ENCODE measurements around the gene SERPINA1. TPM values are rescaled to one million over a fixed set of nuclear protein-coding genes. Genes with fewer than 3 reads are reported as not detected.

The SERPINA1 gene
- total and polyA plus RNA-seq, 2 donors (not counting 1 experiment from before 2014, with no cell fraction given), result 0.69 to 6.8 TPM

DNA sequence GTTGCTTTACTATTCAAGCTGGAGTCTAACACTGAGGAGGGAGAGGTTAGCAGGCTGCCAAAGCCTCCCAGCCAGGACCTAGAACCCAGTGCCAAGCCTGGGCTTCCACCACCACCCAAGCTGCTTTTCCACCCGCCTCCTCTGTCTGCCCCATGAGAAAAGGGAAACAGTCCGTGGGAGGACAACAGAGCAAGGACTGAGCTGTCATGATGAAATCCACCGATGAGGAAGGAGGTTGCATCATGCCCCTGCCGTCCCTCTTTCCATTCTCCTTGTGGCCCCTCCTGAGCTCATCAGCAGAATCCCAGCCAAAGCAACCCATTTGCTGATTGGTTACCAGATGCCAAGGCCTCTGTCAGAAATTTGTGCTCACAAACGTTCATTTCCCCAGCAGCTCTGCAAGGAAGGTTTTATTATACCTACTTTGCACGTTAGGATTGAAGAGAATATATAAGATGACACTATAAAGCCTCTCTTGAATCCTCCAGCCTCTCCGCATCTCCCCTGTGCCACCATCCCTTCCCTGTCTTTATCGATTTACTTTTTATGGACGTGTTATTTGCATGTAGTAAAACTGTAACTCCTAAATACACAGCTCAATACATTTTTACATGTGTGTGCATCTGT is 6.3 kb upstream of the SERPINA1 start:
- Histone ChIP-seq H3K4me3 (ENCODE audit: control extremely low read depth in 1 of 5, extremely low read depth in 1 of 5, insufficient read depth in 1 of 5, low read depth in 2 of 5, low read length in 4 of 5) (no peak overlapping the region), H3K36me3 (replicated peaks in 1 of 2; ENCODE audit: control extremely low read depth in 1 of 2, control insufficient read depth in 1 of 2, extremely low read depth in 1 of 2, insufficient read depth in 2 of 2, low read length in 1 of 2) (no peaks in the 10 kb centered on the region), H3K4me2 (replicated peaks; ENCODE audit: low read depth, low read length, poor library complexity, severe bottlenecking) (no peak overlapping the region), H2AFZ (ENCODE audit: insufficient read depth, low read depth, low read length, poor library complexity, severe bottlenecking) (no peak overlapping the region), H3K4me1 (ENCODE audit: control insufficient read depth in 2 of 2, insufficient read depth in 2 of 2, low read length in 2 of 2) (no peaks in the 10 kb centered on the region), H3K9me3 (ENCODE audit: control extremely low read depth in 1 of 3, control insufficient read depth in 2 of 3, insufficient read depth in 1 of 3, low read length in 2 of 3) (peaks cover 0 to 6% (median 0%) of the 10 kb centered on the region in 3 donors), H3K79me2 (ENCODE audit: control insufficient read depth, insufficient read depth, low read length) (no peaks in the 10 kb centered on the region), H3K27ac (ENCODE audit: low read length in 2 of 2) (no peak overlapping the region), H4K20me1 (ENCODE audit: control insufficient read depth, insufficient read depth, low read length, poor library complexity, severe bottlenecking) (no peaks in the 10 kb centered on the region), H3K27me3 (replicated peaks in 1 of 4; ENCODE audit: control extremely low read depth in 1 of 4, control insufficient read depth in 3 of 4, insufficient read depth in 4 of 4, low read length in 3 of 4) (peaks cover 0 to 3% (median 0%) of the 10 kb centered on the region in 4 experiments), H3K9ac (ENCODE audit: low read length) (no peak overlapping the region)
- ATAC-seq (ENCODE audit: low read depth) (no peak), DNase-seq (no peak)
- TF ChIP-seq, protein P1, sequence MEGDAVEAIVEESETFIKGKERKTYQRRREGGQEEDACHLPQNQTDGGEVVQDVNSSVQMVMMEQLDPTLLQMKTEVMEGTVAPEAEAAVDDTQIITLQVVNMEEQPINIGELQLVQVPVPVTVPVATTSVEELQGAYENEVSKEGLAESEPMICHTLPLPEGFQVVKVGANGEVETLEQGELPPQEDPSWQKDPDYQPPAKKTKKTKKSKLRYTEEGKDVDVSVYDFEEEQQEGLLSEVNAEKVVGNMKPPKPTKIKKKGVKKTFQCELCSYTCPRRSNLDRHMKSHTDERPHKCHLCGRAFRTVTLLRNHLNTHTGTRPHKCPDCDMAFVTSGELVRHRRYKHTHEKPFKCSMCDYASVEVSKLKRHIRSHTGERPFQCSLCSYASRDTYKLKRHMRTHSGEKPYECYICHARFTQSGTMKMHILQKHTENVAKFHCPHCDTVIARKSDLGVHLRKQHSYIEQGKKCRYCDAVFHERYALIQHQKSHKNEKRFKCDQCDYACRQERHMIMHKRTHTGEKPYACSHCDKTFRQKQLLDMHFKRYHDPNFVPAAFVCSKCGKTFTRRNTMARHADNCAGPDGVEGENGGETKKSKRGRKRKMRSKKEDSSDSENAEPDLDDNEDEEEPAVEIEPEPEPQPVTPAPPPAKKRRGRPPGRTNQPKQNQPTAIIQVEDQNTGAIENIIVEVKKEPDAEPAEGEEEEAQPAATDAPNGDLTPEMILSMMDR (IDR thresholded peaks at IDR 0.05), result no peak
- no peak for TF ChIP-seq EZH2 (IDR thresholded peaks at IDR 0.05; ENCODE audit: borderline replicate concordance, insufficient read depth, low read depth, low read length, poor library complexity, severe bottlenecking)
- CTCF ChIA-PET, result no interaction called here
- Mint-ChIP-seq H3K27me3 (peaks cover 13% of the 10 kb centered on the region), H3K27ac (no peak overlapping the region), H3K4me1 (no peaks in the 10 kb centered on the region), H3K4me3 (no peak overlapping the region), H3K9me3 (ENCODE audit: insufficient read depth) (no peaks in the 10 kb centered on the region)
- WGBS (ENCODE audit: insufficient coverage), result 34% methylated on average over 2 of the region's 9 CpGs
- intact Hi-C loops (cut with micrococcal nuclease), result no loop called here
- POLR2A ChIA-PET, result no interaction called here

DNA sequence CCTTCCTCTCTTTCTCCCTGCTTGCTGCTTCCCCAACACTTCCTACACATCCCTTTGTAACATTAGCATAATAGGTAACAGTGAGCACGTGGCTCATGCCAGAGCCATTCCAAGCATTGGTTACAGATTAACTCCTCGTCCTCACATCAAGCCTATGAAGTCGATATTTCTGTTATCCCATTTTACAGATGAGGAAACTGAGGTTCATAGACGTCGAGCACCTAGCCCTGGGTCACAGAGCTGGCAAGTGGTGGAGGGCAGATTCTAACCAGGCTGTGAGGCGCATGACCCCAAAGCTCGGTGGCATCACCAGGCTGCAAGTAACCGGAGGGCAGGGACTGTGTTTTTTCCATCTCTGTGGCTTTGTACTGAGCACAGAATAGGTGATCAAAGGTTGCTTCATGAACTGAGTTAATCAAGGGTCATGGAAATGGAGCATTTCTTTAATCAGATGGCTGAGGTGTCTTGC is 5.7 kb upstream of the SERPINA1 start:
- CTCF ChIA-PET, result no interaction called here
- peaks cover 0 to 12% (median 0%) of the 10 kb centered on the region in 3 donors for H3K9me3 ChIP-seq (ENCODE audit: control extremely low read depth in 1 of 3, control insufficient read depth in 2 of 3, insufficient read depth in 1 of 3, low read length in 2 of 3)
- no peak overlapping the region for H3K27ac Mint-ChIP-seq
- peaks cover 0 to 3% (median 0%) of the 10 kb centered on the region in 4 experiments for H3K27me3 ChIP-seq (replicated peaks in 1 of 4; ENCODE audit: control extremely low read depth in 1 of 4, control insufficient read depth in 3 of 4, insufficient read depth in 4 of 4, low read length in 3 of 4)
- H3K4me3 ChIP-seq (ENCODE audit: control extremely low read depth in 1 of 5, extremely low read depth in 1 of 5, insufficient read depth in 1 of 5, low read depth in 2 of 5, low read length in 4 of 5), result no peak overlapping the region
- 81% methylated on average over 6 of the region's 8 CpGs for WGBS (ENCODE audit: insufficient coverage)
- POLR2A ChIA-PET, result no interaction called here
- no peaks in the 10 kb centered on the region for H3K4me1 ChIP-seq (ENCODE audit: control insufficient read depth in 2 of 2, insufficient read depth in 2 of 2, low read length in 2 of 2)
- H3K79me2 ChIP-seq (ENCODE audit: control insufficient read depth, insufficient read depth, low read length), result no peaks in the 10 kb centered on the region
- no peak for TF ChIP-seq EZH2 (IDR thresholded peaks at IDR 0.05; ENCODE audit: borderline replicate concordance, insufficient read depth, low read depth, low read length, poor library complexity, severe bottlenecking)
- TF ChIP-seq, protein P1 (IDR thresholded peaks at IDR 0.05), result no peak
- peaks cover 11% of the 10 kb centered on the region for H3K27me3 Mint-ChIP-seq
- ATAC-seq (ENCODE audit: low read depth), result no peak
- DNase-seq, result no peak
- no peaks in the 10 kb centered on the region for H4K20me1 ChIP-seq (ENCODE audit: control insufficient read depth, insufficient read depth, low read length, poor library complexity, severe bottlenecking)
- no peak overlapping the region for H3K9ac ChIP-seq (ENCODE audit: low read length)
- no peak overlapping the region for H3K4me2 ChIP-seq (replicated peaks; ENCODE audit: low read depth, low read length, poor library complexity, severe bottlenecking)
- H3K27ac ChIP-seq (ENCODE audit: low read length in 2 of 2), result no peak overlapping the region
- no peaks in the 10 kb centered on the region for H3K9me3 Mint-ChIP-seq (ENCODE audit: insufficient read depth)
- intact Hi-C loops (cut with micrococcal nuclease), result no loop called here
- no peaks in the 10 kb centered on the region for H3K4me1 Mint-ChIP-seq
- no peaks in the 10 kb centered on the region for H3K36me3 ChIP-seq (replicated peaks in 1 of 2; ENCODE audit: control extremely low read depth in 1 of 2, control insufficient read depth in 1 of 2, extremely low read depth in 1 of 2, insufficient read depth in 2 of 2, low read length in 1 of 2)
- no peak overlapping the region for H3K4me3 Mint-ChIP-seq
- H2AFZ ChIP-seq (ENCODE audit: insufficient read depth, low read depth, low read length, poor library complexity, severe bottlenecking), result no peak overlapping the region

All from B cell (primary cell).